Stimulated activated CD4-positive, alpha-beta T cell treated with anti-CD3 and anti-CD28 coated beads, Interleukin-15, amount 100 ng/mL, for 1 hour (primary cell): ENCODE measurements around the gene THOP1.

Experiments used
- DNase-seq, 2 donors: peaks; one replicate each; pipeline ENCODE4 v3.0.0-alpha.2; 2020; ENCODE audit warnings: low read depth in 1 of 2, low spot score in 1 of 2

Gene THOP1

GRCh38 chr19:2785244-2785997, at the start of gene THOP1:
TSS of gene THOP1 (plus strand) at chr19:2785503. CDS start at chr19:2785663, 160 bp downstream.
- DNase-seq: peak; percentile 96 to 98

- no peak for DNase-seq
These were observed 48.6 kb upstream of the THOP1 start for GRCh38 chr19:2736550-2737190.

GRCh38 chr19:2739602-2740313, 45.5 kb upstream of the THOP1 start, which contains the start of gene SLC39A3:
TSS of gene SLC39A3 (minus strand) at chr19:2740017. CDS start at chr19:2737257, 2,760 bp downstream.
- DNase-seq: peak; percentile 96 to 97

GRCh38 chr19:2740314-2740656, 45.0 kb upstream of the THOP1 start:
- DNase-seq: no peak

- no peak for DNase-seq
These were observed 42.2 kb upstream of the THOP1 start for GRCh38 chr19:2743099-2743498.

- no peak for DNase-seq
These were observed 41.2 kb upstream of the THOP1 start for GRCh38 chr19:2744113-2744512.

GRCh38 chr19:2747349-2747748, 38.0 kb upstream of the THOP1 start:
- no peak for DNase-seq

- DNase-seq: no peak
These were observed 34.4 kb upstream of the THOP1 start for GRCh38 chr19:2750808-2751437.

GRCh38 chr19:2751438-2751830, 33.9 kb upstream of the THOP1 start:
- DNase-seq: no peak

GRCh38 chr19:2754659-2755447, 30.4 kb upstream of the THOP1 start:
- no peak for DNase-seq

- DNase-seq: no peak
These were observed 29.9 kb upstream of the THOP1 start for GRCh38 chr19:2755448-2755705.

GRCh38 chr19:2755811-2756210, 29.5 kb upstream of the THOP1 start:
- DNase-seq: no peak

GRCh38 chr19:2756477-2756876, 28.8 kb upstream of the THOP1 start:
- DNase-seq: no peak

- no peak for DNase-seq
These were observed 28.1 kb upstream of the THOP1 start for GRCh38 chr19:2756921-2757881.

- no peak for DNase-seq
These were observed 26.5 kb upstream of the THOP1 start for GRCh38 chr19:2758601-2759313.

GRCh38 chr19:2759362-2759761, 25.9 kb upstream of the THOP1 start:
- no peak for DNase-seq

- no peak for DNase-seq
These were observed 25.3 kb upstream of the THOP1 start for GRCh38 chr19:2759965-2760364.

GRCh38 chr19:2761309-2761677, 24.0 kb upstream of the THOP1 start:
- DNase-seq: no peak
